Dermis lymphatic vessel endothelial cell (primary cell): ENCODE measurements around the gene HDAC5. TPM values are rescaled to one million over a fixed set of nuclear protein-coding genes. Genes with fewer than 3 reads are reported as not detected.

Experiments
- total RNA-seq: library from RNA; depleted of rRNA; stranded (reverse); fragments of >200 nt; gene quantifications from 2 replicates; pipeline ENCODE4 v1.2.1, GENCODE V29; 2014

HDAC5 gene
- total RNA-seq, result 29.0 and 33.8 TPM in 2 replicates

DNA sequence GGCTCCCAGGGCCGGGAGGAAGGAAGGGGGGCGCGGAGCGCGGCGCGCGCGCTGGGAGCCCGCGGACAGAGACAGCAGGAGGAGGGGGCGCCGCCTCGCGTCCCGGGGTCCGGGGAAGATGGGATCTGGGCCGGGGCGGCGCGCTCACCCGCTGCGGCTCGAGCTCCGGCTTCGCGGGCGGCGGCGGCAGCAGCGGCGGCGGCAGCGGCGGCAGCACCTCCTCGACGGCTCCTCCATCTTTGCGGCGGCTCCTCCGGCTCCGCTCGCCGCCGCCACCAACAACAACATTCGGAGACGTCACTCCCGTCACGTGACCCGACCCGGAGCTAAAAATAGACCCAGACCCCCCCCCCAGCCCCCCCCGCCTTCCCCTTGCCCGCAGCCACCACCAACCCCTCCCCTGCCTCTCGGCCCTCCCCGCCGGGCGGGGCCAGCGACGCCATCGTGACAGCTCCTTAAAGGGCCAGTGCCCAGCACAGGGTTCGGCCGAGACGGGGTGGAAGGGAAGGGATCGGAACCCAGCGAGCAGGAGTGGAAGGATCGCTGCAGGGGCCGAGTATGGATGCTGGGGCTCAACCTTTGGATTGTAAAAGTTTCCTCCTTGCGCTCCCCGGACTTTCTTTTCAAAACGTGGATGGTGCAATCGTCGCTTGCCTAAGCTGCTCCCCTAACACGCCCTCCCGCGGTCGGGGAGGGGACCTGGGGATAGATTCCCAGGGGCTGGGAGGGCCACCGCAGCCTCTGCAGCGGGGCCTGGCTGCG is at the start of gene HDAC5:
TSS of gene HDAC5 (minus strand) at position 286 of the 762 bp plus-strand sequence. CDS start 6,126 bp downstream, outside the sequence.

GRCh38 chr17:44170499-44171201 is 47.2 kb upstream of the HDAC5 start, which contains the start of gene ASB16:
TSS of gene ASB16 (plus strand) at chr17:44170704. CDS start at chr17:44170790, 86 bp downstream.

DNA sequence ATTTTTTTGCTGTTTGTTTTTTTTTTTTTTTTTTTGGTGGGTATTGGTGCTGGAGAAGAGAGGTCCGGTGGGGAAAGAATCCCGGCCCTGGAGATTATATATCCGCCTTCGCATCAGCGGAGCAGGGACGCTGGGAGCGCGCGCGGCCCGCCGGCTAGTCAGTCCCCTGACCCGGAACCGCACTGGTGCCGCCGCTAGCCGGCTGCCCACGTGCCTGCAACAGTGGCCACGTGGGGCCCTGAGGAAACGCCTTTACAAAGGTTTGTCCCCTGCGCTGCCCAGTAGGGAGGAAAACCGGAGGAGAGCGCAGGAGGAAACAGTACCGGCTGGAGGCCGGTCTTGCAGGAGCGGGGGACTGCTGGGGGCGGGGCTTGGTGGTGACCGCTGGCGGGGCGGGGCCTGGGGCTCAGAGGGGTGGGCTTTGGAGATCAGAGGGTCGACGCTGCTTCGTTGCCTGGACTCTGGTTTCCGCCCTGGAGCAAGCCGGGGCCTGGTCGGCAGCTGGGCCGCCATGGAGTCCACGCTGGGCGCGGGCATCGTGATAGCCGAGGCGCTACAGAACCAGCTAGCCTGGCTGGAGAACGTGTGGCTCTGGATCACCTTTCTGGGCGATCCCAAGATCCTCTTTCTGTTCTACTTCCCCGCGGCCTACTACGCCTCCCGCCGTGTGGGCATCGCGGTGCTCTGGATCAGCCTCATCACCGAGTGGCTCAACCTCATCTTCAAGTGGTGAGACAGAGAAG is 52.8 kb downstream of the HDAC5 start, which contains the start of gene G6PC3:
TSS of gene G6PC3 (plus strand) at position 281 of the 743 bp plus-strand sequence. CDS start at position 512, 231 bp downstream.

GRCh38 chr17:44066204-44066930 is 57.1 kb downstream of the HDAC5 start, which contains the start of gene LSM12:
TSS of gene LSM12 (minus strand) at chr17:44066671. CDS start at chr17:44066587, 84 bp downstream.

Other genes with a start within 250 kb of the HDAC5 start
- under 0.01 and 0.11 TPM in 2 replicates for gene MPP2, start 216.1 kb downstream of the HDAC5 start, total RNA-seq
- gene PPY, start 181.2 kb downstream of the HDAC5 start, total RNA-seq, result not detected in 2 replicates
- gene PYY, start 169.7 kb downstream of the HDAC5 start, total RNA-seq, result not detected in 2 replicates
- 2.4 TPM in 2 replicates for gene NAGS, start 119.0 kb downstream of the HDAC5 start, total RNA-seq
- 87.9 and 101 TPM in 2 replicates for gene TMEM101, start 108.7 kb downstream of the HDAC5 start, total RNA-seq
- 22.0 and 22.6 TPM in 2 replicates for gene LSM12, start 57.0 kb downstream of the HDAC5 start, total RNA-seq
- 19.2 and 25.9 TPM in 2 replicates for gene G6PC3, start 52.9 kb downstream of the HDAC5 start, total RNA-seq
- 0.77 and 1.6 TPM in 2 replicates for gene HROB, start 18.3 kb upstream of the HDAC5 start, total RNA-seq
- not detected in 2 replicates for gene ASB16, start 47.1 kb upstream of the HDAC5 start, total RNA-seq
- 28.0 and 33.6 TPM in 2 replicates for gene TMUB2, start 63.3 kb upstream of the HDAC5 start, total RNA-seq
- gene ATXN7L3, start 76.2 kb upstream of the HDAC5 start, total RNA-seq, result 33.9 and 34.8 TPM in 2 replicates
- gene UBTF, start 96.0 kb upstream of the HDAC5 start, total RNA-seq, result 42.3 and 68.1 TPM in 2 replicates
- under 0.01 TPM in 1 of 2 replicates, not detected in the other for gene SLC4A1, start 144.5 kb upstream of the HDAC5 start, total RNA-seq
- 0.22 and 0.95 TPM in 2 replicates for gene RUNDC3A, start 185.0 kb upstream of the HDAC5 start, total RNA-seq
- 51.4 and 54.2 TPM in 2 replicates for gene SLC25A39, start 201.2 kb upstream of the HDAC5 start, total RNA-seq
- gene GRN, start 221.7 kb upstream of the HDAC5 start, total RNA-seq, result 551 and 587 TPM in 2 replicates
- gene FAM171A2, start 240.2 kb upstream of the HDAC5 start, total RNA-seq, result 5.0 TPM in 2 replicates